ENCODE measurements around the gene CDC42EP5. TPM values are rescaled to one million over a fixed set of nuclear protein-coding genes. Genes with fewer than 3 reads are reported as not detected.
"Not testable (repeated sequence)": the region's sequence is repeated elsewhere in the genome, so short reads cannot be mapped to it uniquely, and the experiment has no call there.

Gene CDC42EP5, protein sequence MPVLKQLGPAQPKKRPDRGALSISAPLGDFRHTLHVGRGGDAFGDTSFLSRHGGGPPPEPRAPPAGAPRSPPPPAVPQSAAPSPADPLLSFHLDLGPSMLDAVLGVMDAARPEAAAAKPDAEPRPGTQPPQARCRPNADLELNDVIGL
- total RNA-seq (2012; rRNA removed): 5.6 and 6.8 TPM in 2 replicates

- Histone ChIP-seq H3K4me3 (ENCODE audit: low read length) (peak within 1 kb of the TSS; percentile 72), H3K27me3 (ENCODE audit: control insufficient read depth, insufficient read depth, low read length) (peaks cover 26% of the 10 kb centered on the region), H3K4me2 (ENCODE audit: low read length) (peak within 1 kb of the TSS; percentile 87), H3K4me1 (ENCODE audit: control insufficient read depth, insufficient read depth, low read length) (peaks cover 16% of the 10 kb centered on the region), H3K9ac (ENCODE audit: low read depth, low read length) (peak within 1 kb of the TSS; percentile 55), H3K9me3 (replicated peaks; ENCODE audit: low read length) (no peaks in the 10 kb centered on the region), H3K36me3 (ENCODE audit: insufficient read depth, low read length) (no peaks in the 10 kb centered on the region)
Measured at GRCh38 chr19:54473071-54473891, at the start of gene CDC42EP5. TSS of gene CDC42EP5 (minus strand) at chr19:54473296. CDS start at chr19:54465547, 7,749 bp downstream.

- no peaks in the 10 kb centered on the region for H3K27me3 ChIP-seq (ENCODE audit: control insufficient read depth, insufficient read depth, low read length)
- no peak overlapping the region for H3K4me3 ChIP-seq (ENCODE audit: low read length)
- peaks cover 2% of the 10 kb centered on the region for H3K9me3 ChIP-seq (replicated peaks; ENCODE audit: low read length)
- H3K4me2 ChIP-seq (ENCODE audit: low read length): no peak overlapping the region
- H3K9ac ChIP-seq (ENCODE audit: low read depth, low read length): no peak overlapping the region
- H3K36me3 ChIP-seq (ENCODE audit: insufficient read depth, low read length): no peaks in the 10 kb centered on the region
- no peaks in the 10 kb centered on the region for H3K4me1 ChIP-seq (ENCODE audit: control insufficient read depth, insufficient read depth, low read length)
Measured at GRCh38 chr19:54521860-54522513, 48.9 kb upstream of the CDC42EP5 start.

DNA sequence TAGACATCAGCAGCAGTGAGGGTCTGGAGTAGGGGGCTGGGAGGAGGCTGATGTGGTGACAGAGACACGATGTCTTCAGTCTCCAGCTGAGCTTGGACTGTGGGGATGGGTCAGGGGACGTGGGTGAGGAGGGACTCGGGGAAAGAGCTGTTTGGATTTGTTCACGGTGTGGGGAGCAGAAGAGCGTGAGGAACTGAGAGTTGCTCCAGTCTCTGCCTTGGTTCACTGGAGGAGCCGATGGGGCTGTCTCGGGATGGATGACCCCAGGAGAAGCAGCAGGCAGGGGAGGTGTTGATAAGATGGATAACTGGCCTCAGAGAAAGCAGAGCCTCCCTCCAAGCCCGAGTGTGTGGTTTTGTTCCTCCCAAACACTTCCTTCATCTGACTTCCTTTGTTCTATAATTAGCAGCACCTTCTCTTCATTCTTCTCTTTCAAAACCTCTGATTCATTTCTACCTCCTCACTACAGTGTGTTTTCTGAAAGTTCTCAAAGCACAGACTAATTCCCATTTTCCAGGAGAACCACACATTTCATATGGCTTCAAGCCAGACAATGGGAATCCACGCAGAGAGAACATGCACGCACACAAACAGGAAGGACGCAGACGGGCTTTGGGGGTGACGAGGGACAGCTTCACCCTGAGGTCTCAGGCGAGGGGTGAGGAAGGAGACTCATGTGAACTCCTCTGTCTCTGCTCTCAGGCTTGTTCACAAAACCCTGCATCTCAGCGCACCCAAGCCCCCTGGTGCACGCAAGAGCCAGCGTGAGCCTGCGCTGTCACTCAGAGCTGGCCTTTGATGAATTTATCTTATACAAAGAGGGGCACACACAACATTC is 48.1 kb upstream of the CDC42EP5 start:
- Histone ChIP-seq H3K36me3 (ENCODE audit: insufficient read depth, low read length) (no peaks in the 10 kb centered on the region), H3K27me3 (ENCODE audit: control insufficient read depth, insufficient read depth, low read length) (no peaks in the 10 kb centered on the region), H3K9ac (ENCODE audit: low read depth, low read length) (no peak overlapping the region), H3K4me1 (ENCODE audit: control insufficient read depth, insufficient read depth, low read length) (no peaks in the 10 kb centered on the region), H3K4me2 (ENCODE audit: low read length) (no peak overlapping the region), H3K4me3 (ENCODE audit: low read length) (no peak overlapping the region), H3K9me3 (replicated peaks; ENCODE audit: low read length) (no peaks in the 10 kb centered on the region)

DNA sequence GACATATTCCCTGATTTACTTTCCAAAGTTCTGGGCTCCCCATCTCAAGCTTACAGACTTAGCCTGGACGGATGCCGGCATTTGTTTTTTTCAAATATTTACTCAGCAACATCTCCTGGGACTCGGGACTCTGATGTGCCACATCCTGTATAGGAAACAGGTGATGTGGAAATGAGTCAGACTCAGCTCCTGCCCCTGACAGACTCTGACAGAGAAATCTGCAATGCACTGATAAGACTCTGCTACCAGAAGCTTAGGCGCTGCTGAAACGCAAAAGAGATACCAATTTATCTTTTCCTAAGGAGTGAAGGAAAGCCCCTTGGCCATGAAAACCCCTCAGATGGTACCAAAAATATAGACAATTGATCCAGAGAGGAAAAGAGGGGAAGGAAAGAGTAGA is 45.7 kb upstream of the CDC42EP5 start:
- Histone ChIP-seq H3K4me3 (ENCODE audit: low read length) (no peak overlapping the region), H3K4me2 (ENCODE audit: low read length) (no peak overlapping the region), H3K36me3 (ENCODE audit: insufficient read depth, low read length) (no peaks in the 10 kb centered on the region), H3K27me3 (ENCODE audit: control insufficient read depth, insufficient read depth, low read length) (no peaks in the 10 kb centered on the region), H3K9ac (ENCODE audit: low read depth, low read length) (no peak overlapping the region), H3K9me3 (replicated peaks; ENCODE audit: low read length) (no peaks in the 10 kb centered on the region), H3K4me1 (ENCODE audit: control insufficient read depth, insufficient read depth, low read length) (no peaks in the 10 kb centered on the region)

GRCh38 chr19:54517483-54517882 is 44.4 kb upstream of the CDC42EP5 start:
- H3K9ac ChIP-seq (ENCODE audit: low read depth, low read length): no peak overlapping the region
- no peak overlapping the region for H3K4me3 ChIP-seq (ENCODE audit: low read length)
- H3K4me2 ChIP-seq (ENCODE audit: low read length): no peak overlapping the region
- no peaks in the 10 kb centered on the region for H3K9me3 ChIP-seq (replicated peaks; ENCODE audit: low read length)
- no peaks in the 10 kb centered on the region for H3K27me3 ChIP-seq (ENCODE audit: control insufficient read depth, insufficient read depth, low read length)
- no peaks in the 10 kb centered on the region for H3K36me3 ChIP-seq (ENCODE audit: insufficient read depth, low read length)
- H3K4me1 ChIP-seq (ENCODE audit: control insufficient read depth, insufficient read depth, low read length): no peaks in the 10 kb centered on the region

GRCh38 chr19:54515156-54515555 is 42.1 kb upstream of the CDC42EP5 start:
- no peak overlapping the region for H3K4me3 ChIP-seq (ENCODE audit: low read length)
- no peak overlapping the region for H3K9ac ChIP-seq (ENCODE audit: low read depth, low read length)
- no peaks in the 10 kb centered on the region for H3K27me3 ChIP-seq (ENCODE audit: control insufficient read depth, insufficient read depth, low read length)
- no peak overlapping the region for H3K4me2 ChIP-seq (ENCODE audit: low read length)
- H3K9me3 ChIP-seq (replicated peaks; ENCODE audit: low read length): no peaks in the 10 kb centered on the region
- no peaks in the 10 kb centered on the region for H3K4me1 ChIP-seq (ENCODE audit: control insufficient read depth, insufficient read depth, low read length)
- H3K36me3 ChIP-seq (ENCODE audit: insufficient read depth, low read length): no peaks in the 10 kb centered on the region

DNA sequence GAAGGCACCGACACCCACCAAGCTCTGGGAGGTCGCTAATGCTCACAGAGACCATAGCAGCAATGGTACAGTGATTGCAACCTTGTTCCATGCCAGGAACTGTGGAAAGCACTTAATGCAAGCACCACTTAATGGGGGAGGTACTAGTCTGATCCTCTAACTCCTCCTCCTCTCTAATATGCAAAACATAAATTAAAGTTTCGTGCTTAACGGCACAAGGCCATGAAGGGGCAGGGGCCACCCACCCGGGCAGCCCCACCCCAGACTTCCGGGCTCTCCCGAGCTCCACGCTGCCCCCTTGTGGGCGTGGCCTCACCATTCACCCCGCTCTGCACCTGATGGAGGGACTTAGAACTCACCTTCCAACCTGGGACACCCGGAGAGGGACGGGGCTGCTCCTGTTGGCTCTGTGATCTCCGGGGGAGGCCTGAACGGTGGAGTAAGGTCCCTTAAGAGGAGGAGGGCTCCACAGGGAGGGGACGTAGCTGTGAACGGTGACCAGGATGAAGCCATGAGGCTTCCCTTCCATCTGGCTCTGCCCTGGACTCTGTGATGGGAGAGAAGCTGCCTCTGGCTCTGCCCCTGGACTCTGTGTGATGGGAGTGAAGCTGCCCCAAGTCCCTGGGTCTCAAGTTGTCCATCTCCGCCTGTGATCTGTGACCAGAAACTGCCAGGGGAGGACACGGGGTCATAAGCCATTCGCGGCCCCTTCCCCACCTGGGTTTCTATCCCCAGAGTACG is 36.3 kb upstream of the CDC42EP5 start:
- H3K9me3 ChIP-seq (replicated peaks; ENCODE audit: low read length): not testable (repeated sequence)

DNA sequence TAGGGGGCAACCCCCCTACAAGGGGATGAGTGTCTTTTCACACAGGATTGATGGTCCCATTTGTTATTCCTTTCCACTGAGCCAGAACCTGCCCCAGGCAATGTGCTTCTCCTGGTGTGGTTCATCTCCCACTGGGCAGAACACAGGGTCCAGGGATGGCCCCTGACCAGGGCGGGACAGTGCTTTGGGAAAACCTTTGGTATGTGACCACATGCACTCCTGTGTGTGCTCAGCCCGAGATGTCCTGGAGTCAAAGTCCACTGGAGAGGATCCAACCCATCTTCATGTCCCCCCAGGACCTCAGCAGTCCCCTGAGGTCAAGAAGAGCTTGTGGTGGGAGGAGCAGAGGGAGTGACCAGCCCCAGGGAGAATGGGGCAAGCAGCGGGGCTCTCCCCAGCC is 35.4 kb upstream of the CDC42EP5 start:
- not testable (repeated sequence) for H3K27me3 ChIP-seq (ENCODE audit: control insufficient read depth, insufficient read depth, low read length); H3K9me3 ChIP-seq (replicated peaks; ENCODE audit: low read length); H3K4me3 ChIP-seq (ENCODE audit: low read length); H3K4me2 ChIP-seq (ENCODE audit: low read length); H3K36me3 ChIP-seq (ENCODE audit: insufficient read depth, low read length); H3K9ac ChIP-seq (ENCODE audit: low read depth, low read length); H3K4me1 ChIP-seq (ENCODE audit: control insufficient read depth, insufficient read depth, low read length)

More for the DNA sequence above, 36.3 kb upstream of the CDC42EP5 start:
- H3K36me3 ChIP-seq (ENCODE audit: insufficient read depth, low read length); H3K4me1 ChIP-seq (ENCODE audit: control insufficient read depth, insufficient read depth, low read length); H3K4me3 ChIP-seq (ENCODE audit: low read length); H3K9ac ChIP-seq (ENCODE audit: low read depth, low read length); H3K27me3 ChIP-seq (ENCODE audit: control insufficient read depth, insufficient read depth, low read length); H3K4me2 ChIP-seq (ENCODE audit: low read length): not testable (repeated sequence)

DNA sequence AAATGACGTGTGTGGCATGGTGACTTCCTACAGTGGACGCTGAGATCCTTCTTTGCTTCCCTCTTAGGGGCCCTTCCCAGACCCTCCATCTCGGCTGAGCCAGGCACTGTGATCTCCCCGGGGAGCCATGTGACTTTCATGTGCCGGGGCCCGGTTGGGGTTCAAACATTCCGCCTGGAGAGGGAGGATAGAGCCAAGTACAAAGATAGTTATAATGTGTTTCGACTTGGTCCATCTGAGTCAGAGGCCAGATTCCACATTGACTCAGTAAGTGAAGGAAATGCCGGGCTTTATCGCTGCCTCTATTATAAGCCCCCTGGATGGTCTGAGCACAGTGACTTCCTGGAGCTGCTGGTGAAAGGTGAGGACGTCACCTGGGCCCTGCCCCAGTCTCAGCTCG is 34.7 kb upstream of the CDC42EP5 start:
- Histone ChIP-seq H3K9me3 (replicated peaks; ENCODE audit: low read length) (peaks cover 6% of the 10 kb centered on the region), H3K4me2 (ENCODE audit: low read length) (no peak overlapping the region), H3K27me3 (ENCODE audit: control insufficient read depth, insufficient read depth, low read length) (no peaks in the 10 kb centered on the region), H3K9ac (ENCODE audit: low read depth, low read length) (no peak overlapping the region), H3K4me1 (ENCODE audit: control insufficient read depth, insufficient read depth, low read length) (no peaks in the 10 kb centered on the region), H3K4me3 (ENCODE audit: low read length) (no peak overlapping the region), H3K36me3 (ENCODE audit: insufficient read depth, low read length) (no peaks in the 10 kb centered on the region)

DNA sequence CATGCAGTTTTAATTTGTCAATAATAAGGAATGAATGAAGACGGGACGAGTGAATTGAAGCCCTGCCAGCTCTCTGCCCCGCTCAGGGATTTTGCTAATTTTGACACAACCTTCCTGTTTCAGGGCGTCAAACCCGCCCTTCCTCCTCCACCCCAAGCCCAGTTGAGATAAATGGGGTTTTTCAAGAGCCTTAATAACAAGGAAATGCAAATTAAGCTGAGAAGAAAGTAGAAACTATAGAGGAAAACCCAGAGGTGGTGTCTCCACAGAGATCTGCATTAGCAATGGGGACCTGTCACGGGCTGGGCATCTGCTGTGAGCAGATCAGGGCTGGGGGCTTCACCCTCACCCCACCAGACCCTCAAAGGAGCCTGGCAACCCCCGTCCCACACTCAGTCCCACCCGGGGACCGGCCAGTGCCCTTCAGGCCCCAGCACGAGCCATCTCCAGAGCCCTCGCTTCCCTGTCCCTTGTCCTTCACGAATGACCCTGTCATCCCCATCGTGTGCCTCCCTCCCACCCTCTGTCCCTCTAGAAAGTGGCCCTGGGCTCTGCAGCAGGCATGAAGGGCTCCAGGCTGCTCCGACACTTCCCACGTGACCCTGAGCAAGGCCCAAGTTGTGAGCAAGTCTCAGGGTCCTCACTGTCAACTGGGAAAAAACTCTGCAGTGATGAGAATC is 34.1 kb upstream of the CDC42EP5 start:
- not testable (repeated sequence) for H3K36me3 ChIP-seq (ENCODE audit: insufficient read depth, low read length); H3K9me3 ChIP-seq (replicated peaks; ENCODE audit: low read length); H3K4me2 ChIP-seq (ENCODE audit: low read length); H3K4me1 ChIP-seq (ENCODE audit: control insufficient read depth, insufficient read depth, low read length); H3K9ac ChIP-seq (ENCODE audit: low read depth, low read length); H3K27me3 ChIP-seq (ENCODE audit: control insufficient read depth, insufficient read depth, low read length); H3K4me3 ChIP-seq (ENCODE audit: low read length)
